Body of pancreas (tissue), 4 donors: ENCODE results near the gene ADAMTS2.

ENCODE experiments used
- CTCF ChIP-seq, 7 experiments: fragments of 450-650 bp in 4 of 7; fragments of 200-600 bp in 3 of 7; sonication (generic) in 3 of 7; IDR thresholded peaks; one replicate each; pipeline ENCODE4 v1.5.1; 2016 to 2019; ENCODE audit warnings: antibody characterized with exemption in 7 of 7
- POLR2A ChIP-seq, 3 donors: fragments of 450-650 bp; IDR thresholded peaks; one replicate each; pipeline ENCODE4 v1.6.1; 2016; ENCODE audit warnings: antibody characterized with exemption in 3 of 3, mild to moderate bottlenecking in 2 of 3

- TF ChIP-seq POLR2A (IDR thresholded peaks at IDR 0.05), result no peak
- no peak for TF ChIP-seq CTCF (IDR thresholded peaks at IDR 0.05)
Measured at GRCh38 chr5:179309751-179310320, 35.4 kb downstream of the ADAMTS2 start.
